ENCODE results near the gene IFI44.

The IFI44 gene

GRCh38 chr1:78712467-78713051 is 62.9 kb downstream of the IFI44 start:
- DNase-seq (ENCODE audit: low read depth): no peak

- no peak for DNase-seq (ENCODE audit: low read depth)
Observed at GRCh38 chr1:78713297-78713696, 63.7 kb downstream of the IFI44 start.
